ENCODE measurements around the gene CARD19.

GRCh38 chr9:93097511-93098201, 1.6 kb downstream of the CARD19 start:
- TF ChIP-seq CTCF (IDR thresholded peaks at IDR 0.05) (no peak), POLR2A (IDR thresholded peaks at IDR 0.05) (no peak)
